ENCODE results near the gene SRBD1.

The SRBD1 gene

DNA sequence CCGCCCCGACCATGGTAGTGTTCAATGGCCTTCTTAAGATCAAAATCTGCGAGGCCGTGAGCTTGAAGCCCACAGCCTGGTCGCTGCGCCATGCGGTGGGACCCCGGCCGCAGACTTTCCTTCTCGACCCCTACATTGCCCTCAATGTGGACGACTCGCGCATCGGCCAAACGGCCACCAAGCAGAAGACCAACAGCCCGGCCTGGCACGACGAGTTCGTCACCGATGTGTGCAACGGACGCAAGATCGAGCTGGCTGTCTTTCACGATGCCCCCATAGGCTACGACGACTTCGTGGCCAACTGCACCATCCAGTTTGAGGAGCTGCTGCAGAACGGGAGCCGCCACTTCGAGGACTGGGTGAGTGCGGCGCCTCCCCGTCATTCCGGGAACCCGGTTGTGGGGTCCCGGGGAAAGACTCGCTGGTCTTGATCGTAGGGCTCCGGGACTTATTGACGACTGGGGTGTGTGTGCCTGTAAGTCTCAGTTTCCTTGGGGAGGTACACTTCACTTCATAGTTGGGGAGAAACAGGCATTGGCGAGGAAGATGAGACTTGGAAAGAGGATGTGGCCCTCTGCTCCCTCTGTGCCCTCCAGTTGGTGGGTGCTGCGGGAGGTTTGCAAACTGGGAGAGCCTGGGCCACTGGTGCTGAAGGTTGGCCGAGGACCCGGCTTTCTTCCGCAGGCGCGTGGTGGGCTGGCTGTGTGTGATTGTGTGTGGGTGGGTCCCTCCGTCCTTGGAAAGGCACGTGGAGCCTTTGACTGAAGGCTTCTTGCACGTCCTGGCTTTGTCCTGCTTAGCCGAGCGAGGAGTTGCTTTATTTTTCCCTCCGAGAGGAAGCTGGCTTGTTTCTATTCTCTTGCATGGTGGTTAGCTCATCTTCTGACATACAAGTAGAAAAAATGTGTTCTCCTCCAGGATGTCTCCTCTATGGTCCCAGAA lies 41.3 kb upstream of the SRBD1 start:
- Histone ChIP-seq H3K27ac (ENCODE audit: low read length) (no peak overlapping the region; the same call in 1 of the 2 replicates), H3K27me3 (ENCODE audit: insufficient read depth, low read length, poor library complexity) (no peaks in the 10 kb centered on the region)

DNA sequence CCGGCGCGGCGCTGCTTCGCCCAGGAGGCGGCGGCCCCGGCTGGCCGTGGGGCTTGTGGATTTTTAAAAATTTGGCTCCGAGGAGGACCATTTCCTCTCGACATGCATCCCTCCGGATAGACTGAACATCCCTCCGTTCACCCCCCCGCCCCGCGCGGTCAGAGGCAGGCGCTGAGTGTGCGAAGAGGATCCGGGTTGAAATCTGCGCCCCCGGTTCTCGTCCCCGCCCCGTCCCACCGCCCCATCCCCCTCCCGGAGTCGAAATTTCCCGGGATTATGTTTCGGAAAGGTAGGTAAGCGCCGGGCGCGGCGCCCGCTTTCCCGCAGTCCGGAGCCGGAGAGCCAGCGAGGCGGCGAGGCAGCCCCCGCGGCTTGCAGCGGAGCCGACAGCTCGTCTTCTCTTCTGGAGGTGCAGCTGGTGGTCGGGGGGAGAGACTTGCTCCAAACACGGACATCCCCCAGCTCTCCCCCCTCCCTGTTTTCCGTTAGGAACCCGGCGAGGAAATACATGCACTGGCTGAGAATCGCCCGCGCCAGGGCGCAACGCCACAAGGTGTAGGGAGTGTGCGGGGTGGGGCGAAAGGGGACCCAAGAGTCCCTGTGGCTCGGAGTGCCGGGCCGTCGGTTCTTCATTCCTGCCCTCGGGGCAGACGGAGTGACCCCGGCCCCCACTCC lies 40.5 kb upstream of the SRBD1 start, which contains the start of gene PRKCE:
Gene PRKCE, plus strand, starts transcription at position 261 of the 675 bp plus-strand sequence.
- DNase-seq (peak; percentile 64), ATAC-seq (ENCODE audit: insufficient read depth, low read depth) (peak; percentile 55)
- Histone ChIP-seq H3K36me3 (ENCODE audit: insufficient read depth, low read length) (no peaks in the 10 kb centered on the region; the same call in 1 of the 2 replicates), H3K79me2 (ENCODE audit: insufficient read depth, low read length) (peaks cover 34% of the 10 kb centered on the region), H3K4me1 (ENCODE audit: insufficient read depth, low read length) (peaks cover 47% of the 10 kb centered on the region), H3K4me3 (ENCODE audit: low read depth in 1 of 2, low read length in 2 of 2) (peak within 1 kb of the TSS; percentile 71 to 88), H3K9me3 (ENCODE audit: insufficient read depth, low read length, severe bottlenecking) (no peaks in the 10 kb centered on the region), H2AFZ (ENCODE audit: low read depth, low read length) (peak within 1 kb of the TSS; percentile 85), H3K27me3 (ENCODE audit: insufficient read depth, low read length, poor library complexity) (no peaks in the 10 kb centered on the region), H4K20me1 (ENCODE audit: insufficient read depth, low read length) (peaks cover 17% of the 10 kb centered on the region; the same call in 1 of the 2 replicates), H3K4me2 (ENCODE audit: insufficient read depth, low read length) (peak within 1 kb of the TSS; percentile 88), H3K9ac (ENCODE audit: low read depth, low read length) (peak within 1 kb of the TSS; percentile 77), H3K27ac (ENCODE audit: low read length) (peak within 1 kb of the TSS; percentile 56)
- peak; percentile 50 for TF ChIP-seq EZH2 (IDR thresholded peaks at IDR 0.05; ENCODE audit: borderline replicate concordance, low read depth, low read length, severe bottlenecking)
- TF ChIP-seq, protein P1, sequence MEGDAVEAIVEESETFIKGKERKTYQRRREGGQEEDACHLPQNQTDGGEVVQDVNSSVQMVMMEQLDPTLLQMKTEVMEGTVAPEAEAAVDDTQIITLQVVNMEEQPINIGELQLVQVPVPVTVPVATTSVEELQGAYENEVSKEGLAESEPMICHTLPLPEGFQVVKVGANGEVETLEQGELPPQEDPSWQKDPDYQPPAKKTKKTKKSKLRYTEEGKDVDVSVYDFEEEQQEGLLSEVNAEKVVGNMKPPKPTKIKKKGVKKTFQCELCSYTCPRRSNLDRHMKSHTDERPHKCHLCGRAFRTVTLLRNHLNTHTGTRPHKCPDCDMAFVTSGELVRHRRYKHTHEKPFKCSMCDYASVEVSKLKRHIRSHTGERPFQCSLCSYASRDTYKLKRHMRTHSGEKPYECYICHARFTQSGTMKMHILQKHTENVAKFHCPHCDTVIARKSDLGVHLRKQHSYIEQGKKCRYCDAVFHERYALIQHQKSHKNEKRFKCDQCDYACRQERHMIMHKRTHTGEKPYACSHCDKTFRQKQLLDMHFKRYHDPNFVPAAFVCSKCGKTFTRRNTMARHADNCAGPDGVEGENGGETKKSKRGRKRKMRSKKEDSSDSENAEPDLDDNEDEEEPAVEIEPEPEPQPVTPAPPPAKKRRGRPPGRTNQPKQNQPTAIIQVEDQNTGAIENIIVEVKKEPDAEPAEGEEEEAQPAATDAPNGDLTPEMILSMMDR (IDR thresholded peaks at IDR 0.05; ENCODE audit: borderline replicate concordance, extremely low read depth, low read length, poor library complexity, severe bottlenecking), result no peak

More for the DNA sequence above, 41.3 kb upstream of the SRBD1 start:
- no peak for TF ChIP-seq EZH2 (IDR thresholded peaks at IDR 0.05; ENCODE audit: borderline replicate concordance, low read depth, low read length, severe bottlenecking)
- TF ChIP-seq, protein P1 (IDR thresholded peaks at IDR 0.05; ENCODE audit: borderline replicate concordance, extremely low read depth, low read length, poor library complexity, severe bottlenecking), result no peak
- peaks cover 34% of the 10 kb centered on the region for H3K79me2 ChIP-seq (ENCODE audit: insufficient read depth, low read length)
- H3K4me3 ChIP-seq (ENCODE audit: low read depth in 1 of 2, low read length in 2 of 2), result peak overlapping the region; percentile 71 to 84
- H3K4me1 ChIP-seq (ENCODE audit: insufficient read depth, low read length), result peaks cover 47% of the 10 kb centered on the region
- peaks cover 20% of the 10 kb centered on the region; the same call in 1 of the 2 replicates for H4K20me1 ChIP-seq (ENCODE audit: insufficient read depth, low read length)
- peak overlapping the region; percentile 85 for H2AFZ ChIP-seq (ENCODE audit: low read depth, low read length)
- peak overlapping the region; percentile 77 for H3K9ac ChIP-seq (ENCODE audit: low read depth, low read length)
- DNase-seq (no peak), ATAC-seq (ENCODE audit: insufficient read depth, low read depth) (no peak)
- peak overlapping the region; percentile 88 for H3K4me2 ChIP-seq (ENCODE audit: insufficient read depth, low read length)
- H3K36me3 ChIP-seq (ENCODE audit: insufficient read depth, low read length), result no peaks in the 10 kb centered on the region; the same call in 1 of the 2 replicates
- H3K9me3 ChIP-seq (ENCODE audit: insufficient read depth, low read length, severe bottlenecking), result no peaks in the 10 kb centered on the region

DNA sequence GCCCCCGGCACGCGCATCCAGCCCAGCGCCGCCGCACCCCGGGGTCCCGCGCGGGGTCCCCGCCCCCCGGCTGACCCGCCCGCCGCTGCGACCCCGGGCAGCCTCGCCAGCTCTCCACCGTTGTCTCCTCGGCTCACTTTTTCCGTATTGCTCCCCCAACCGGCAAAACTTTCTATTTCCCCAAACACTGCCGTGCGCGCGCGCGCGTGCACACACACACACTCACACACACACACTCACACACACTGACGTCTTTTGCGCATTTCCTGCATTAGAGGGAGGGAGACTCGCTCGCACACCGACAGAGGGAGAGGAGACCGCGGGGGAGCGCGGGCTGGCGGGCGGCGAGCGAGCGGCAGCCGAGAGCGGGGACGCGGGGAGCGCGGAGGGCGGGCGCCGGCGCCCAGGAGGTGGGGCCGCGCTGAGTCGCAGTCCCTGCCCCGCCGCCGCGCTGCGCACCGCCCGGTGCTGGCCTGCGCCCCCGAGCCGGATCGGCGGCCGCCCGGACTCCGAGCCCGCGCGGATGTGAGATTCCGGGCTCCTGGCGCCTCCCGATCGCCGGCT lies 39.9 kb upstream of the SRBD1 start:
- H3K9ac ChIP-seq (ENCODE audit: low read depth, low read length), result peak overlapping the region; percentile 77
- ATAC-seq (ENCODE audit: insufficient read depth, low read depth), result peak; percentile 81
- no peaks in the 10 kb centered on the region for H3K27me3 ChIP-seq (ENCODE audit: insufficient read depth, low read length, poor library complexity)
- no peaks in the 10 kb centered on the region; the same call in 1 of the 2 replicates for H3K36me3 ChIP-seq (ENCODE audit: insufficient read depth, low read length)
- H2AFZ ChIP-seq (ENCODE audit: low read depth, low read length), result peak overlapping the region; percentile 85
- DNase-seq, result peak; percentile 90
- H3K4me3 ChIP-seq (ENCODE audit: low read depth in 1 of 2, low read length in 2 of 2), result peak overlapping the region; percentile 71 to 88; a peak in 3 of 4 replicates
- TF ChIP-seq EZH2 (IDR thresholded peaks at IDR 0.05; ENCODE audit: borderline replicate concordance, low read depth, low read length, severe bottlenecking), result no peak
- TF ChIP-seq, protein P1 (IDR thresholded peaks at IDR 0.05; ENCODE audit: borderline replicate concordance, extremely low read depth, low read length, poor library complexity, severe bottlenecking), result peak; percentile 65
- no peaks in the 10 kb centered on the region for H3K9me3 ChIP-seq (ENCODE audit: insufficient read depth, low read length, severe bottlenecking)
- H3K4me1 ChIP-seq (ENCODE audit: insufficient read depth, low read length), result peaks cover 47% of the 10 kb centered on the region
- peak overlapping the region; percentile 88 for H3K4me2 ChIP-seq (ENCODE audit: insufficient read depth, low read length)
- H3K79me2 ChIP-seq (ENCODE audit: insufficient read depth, low read length), result peaks cover 32% of the 10 kb centered on the region
- peaks cover 17% of the 10 kb centered on the region; the same call in 1 of the 2 replicates for H4K20me1 ChIP-seq (ENCODE audit: insufficient read depth, low read length)
- H3K27ac ChIP-seq (ENCODE audit: low read length), result peak overlapping the region; percentile 56
